GM19467 (cell line): ENCODE results near the gene TBC1D22A.

Source experiments
- ATAC-seq: cut with Tn5 transposase; IDR thresholded peaks from one replicate; pipeline ENCODE4 v1.9.1; 2021; ENCODE audit warnings: mild to moderate bottlenecking, moderate library complexity; ENCODE audit not compliant: unreplicated experiment

Gene TBC1D22A

GRCh38 chr22:47088480-47089158 is 326.2 kb downstream of the TBC1D22A start:
- ATAC-seq: no peak

- ATAC-seq: no peak
These were observed 326.9 kb downstream of the TBC1D22A start for GRCh38 chr22:47089374-47089773.

- ATAC-seq: no peak
These were observed 327.5 kb downstream of the TBC1D22A start for GRCh38 chr22:47089796-47090460.

- ATAC-seq: no peak
These were observed 328.3 kb downstream of the TBC1D22A start for GRCh38 chr22:47090591-47091245.

GRCh38 chr22:47091246-47091651 is 328.8 kb downstream of the TBC1D22A start:
- ATAC-seq: no peak

GRCh38 chr22:47091921-47092700 is 329.7 kb downstream of the TBC1D22A start:
- ATAC-seq: no peak

GRCh38 chr22:47092896-47093311 is 330.5 kb downstream of the TBC1D22A start:
- no peak for ATAC-seq

GRCh38 chr22:47093720-47094119 is 331.3 kb downstream of the TBC1D22A start:
- ATAC-seq: no peak

GRCh38 chr22:47094861-47095330 is 332.4 kb downstream of the TBC1D22A start:
- no peak for ATAC-seq

- no peak for ATAC-seq
These were observed 333.1 kb downstream of the TBC1D22A start for GRCh38 chr22:47095395-47096122.

GRCh38 chr22:47098121-47098520 is 335.7 kb downstream of the TBC1D22A start:
- ATAC-seq: no peak

- no peak for ATAC-seq
These were observed 336.1 kb downstream of the TBC1D22A start for GRCh38 chr22:47098554-47098953.

- ATAC-seq: no peak
These were observed 337.6 kb downstream of the TBC1D22A start for GRCh38 chr22:47100019-47100418.

- ATAC-seq: no peak
These were observed 338.3 kb downstream of the TBC1D22A start for GRCh38 chr22:47100646-47101200.

GRCh38 chr22:47101321-47101885 is 339.0 kb downstream of the TBC1D22A start:
- no peak for ATAC-seq

GRCh38 chr22:47102081-47102480 is 339.6 kb downstream of the TBC1D22A start:
- no peak for ATAC-seq

GRCh38 chr22:47102648-47103047 is 340.2 kb downstream of the TBC1D22A start:
- ATAC-seq: no peak

- ATAC-seq: no peak
These were observed 342.6 kb downstream of the TBC1D22A start for GRCh38 chr22:47105085-47105484.

- ATAC-seq: no peak
These were observed 344.4 kb downstream of the TBC1D22A start for GRCh38 chr22:47106806-47107205.

GRCh38 chr22:47107431-47107830 is 345.0 kb downstream of the TBC1D22A start:
- no peak for ATAC-seq
